CD14-positive monocyte (primary cell): ENCODE measurements around the gene TTC7B. TPM values are rescaled to one million over a fixed set of nuclear protein-coding genes. Genes with fewer than 3 reads are reported as not detected.

Experiments used
- DNase-seq, 3 donors: peaks; one replicate each; pipeline ENCODE4 v3.0.0-alpha.2; 2011 to 2022
- H2AFZ ChIP-seq: 2 replicates; pipeline ENCODE4 v1.6.0; 2012; ENCODE audit warnings: mild to moderate bottlenecking, low read depth, low read length, inconsistent platforms; ENCODE audit not compliant: insufficient read depth, poor library complexity, severe bottlenecking
- H3K27ac ChIP-seq, 2 donors: 1 replicate in 1 of 2; 2 replicates in 1 of 2; pipeline ENCODE4 v1.5.1; 2012 to 2013; ENCODE audit warnings: low read length in 2 of 2, control low read depth in 1 of 2, inconsistent platforms in 1 of 2, low read depth in 1 of 2, mild to moderate bottlenecking in 1 of 2
- H3K27me3 ChIP-seq, 2 donors: one replicate each; pipeline versions ENCODE4 v1.6.0 to v1.6.1; 2011 to 2013; ENCODE audit warnings: low read length in 2 of 2; ENCODE audit not compliant: control insufficient read depth in 2 of 2, insufficient read depth in 2 of 2
- H3K36me3 ChIP-seq, 2 donors: replicated peaks in 1 of 2; 1 replicate in 1 of 2; 2 replicates in 1 of 2; pipeline versions ENCODE4 v1.5.1 to v1.6.1; 2012 to 2013; ENCODE audit warnings: low read length in 2 of 2, control low read depth in 1 of 2, inconsistent platforms in 1 of 2, mild to moderate bottlenecking in 1 of 2; ENCODE audit not compliant: insufficient read depth in 2 of 2, control insufficient read depth in 1 of 2
- H3K4me1 ChIP-seq, 2 donors: 1 replicate in 1 of 2; 2 replicates in 1 of 2; pipeline versions ENCODE4 v1.5.1 to v1.6.1; 2012 to 2013; ENCODE audit warnings: low read length in 2 of 2, control low read depth in 1 of 2, inconsistent platforms in 1 of 2, mild to moderate bottlenecking in 1 of 2, moderate library complexity in 1 of 2; ENCODE audit not compliant: insufficient read depth in 2 of 2, control insufficient read depth in 1 of 2
- H3K4me2 ChIP-seq: replicated peaks from 2 replicates; pipeline ENCODE3; 2012; ENCODE audit warnings: low read length, moderate library complexity, mild to moderate bottlenecking; ENCODE audit not compliant: poor library complexity, severe bottlenecking; ENCODE audit errors: extremely low read depth
- H3K4me3 ChIP-seq, 3 experiments: fragments of 200-600 bp in 1 of 3; sonication (generic) in 1 of 3; replicated peaks in 1 of 3; 1 replicate in 2 of 3; 2 replicates in 1 of 3; pipeline ENCODE4 v1.5.1; 2011 to 2013; ENCODE audit warnings: low read length in 3 of 3, mild to moderate bottlenecking in 3 of 3, control low read depth in 2 of 3, low read depth in 2 of 3, inconsistent platforms in 1 of 3, moderate library complexity in 1 of 3
- H3K79me2 ChIP-seq: 2 replicates; pipeline ENCODE4 v1.6.0; 2012; ENCODE audit warnings: mild to moderate bottlenecking, control low read depth, inconsistent platforms, low read length, moderate library complexity; ENCODE audit not compliant: insufficient read depth
- H3K9ac ChIP-seq: 2 replicates; pipeline ENCODE4 v1.6.0; 2017; ENCODE audit warnings: low read length, mild to moderate bottlenecking; ENCODE audit not compliant: insufficient read depth, poor library complexity, severe bottlenecking
- H3K9me3 ChIP-seq, 2 donors: replicated peaks in 1 of 2; 1 replicate in 1 of 2; 2 replicates in 1 of 2; pipeline versions ENCODE4 v1.5.1 to v1.6.1; 2012 to 2013; ENCODE audit warnings: low read length in 2 of 2, control low read depth in 1 of 2; ENCODE audit not compliant: control insufficient read depth in 1 of 2, insufficient read depth in 1 of 2
- H4K20me1 ChIP-seq: 2 replicates; pipeline ENCODE4 v1.6.0; 2012; ENCODE audit warnings: mild to moderate bottlenecking, low read length, control low read depth, moderate library complexity; ENCODE audit not compliant: insufficient read depth
- H3K27ac Mint-ChIP-seq, 7 donors: one replicate each; pipeline ENCODE4 v1.8.0; 2020; ENCODE audit warnings: mild to moderate bottlenecking in 7 of 7, mixed read lengths in 7 of 7, moderate library complexity in 6 of 7, inconsistent platforms in 2 of 7
- H3K27me3 Mint-ChIP-seq, 3 donors: one replicate each; pipeline ENCODE4 v1.8.0; 2021 to 2022; ENCODE audit warnings: low read depth in 3 of 3, mild to moderate bottlenecking in 3 of 3, mixed read lengths in 3 of 3, moderate library complexity in 3 of 3, inconsistent platforms in 1 of 3
- H3K36me3 Mint-ChIP-seq, 2 donors: one replicate each; pipeline ENCODE4 v1.8.0; 2020; ENCODE audit warnings: mixed read lengths in 2 of 2, inconsistent platforms in 1 of 2, mild to moderate bottlenecking in 1 of 2
- H3K4me1 Mint-ChIP-seq: one replicate; pipeline ENCODE4 v1.8.0; 2020; ENCODE audit warnings: mild to moderate bottlenecking, mixed read lengths
- H3K4me3 Mint-ChIP-seq, 2 donors: one replicate each; pipeline ENCODE4 v1.8.0; 2020; ENCODE audit warnings: mild to moderate bottlenecking in 2 of 2, mixed read lengths in 2 of 2, moderate library complexity in 1 of 2
- H3K9me3 Mint-ChIP-seq, 7 donors: one replicate each; pipeline ENCODE4 v1.8.0; 2020 to 2022; ENCODE audit warnings: mixed read lengths in 7 of 7, mild to moderate bottlenecking in 6 of 7, moderate library complexity in 6 of 7, inconsistent platforms in 2 of 7
- WGBS: methylation state at CpG from one replicate; pipeline ENCODE4 v1.1.5; 2013; ENCODE audit warnings: missing lambda C conversion rate; ENCODE audit not compliant: insufficient coverage; 5-methylcytosine and 5-hydroxymethylcytosine counted together
- intact Hi-C, 2 donors: fragments of 100-400 bp; cut with micrococcal nuclease; formaldehyde crosslinking; loops; one replicate each; pipeline versions ENCODE4 v1.15.0 to v1.15.1; 2023
- polyA plus RNA-seq, 3 donors: library from polyadenylated mRNA; depleted of rRNA in 1 of 3; unstranded in 2 of 3; stranded (reverse) in 1 of 3; fragments of 300-500 nt in 2 of 3; fragments of >200 nt in 1 of 3; fragmentation: Illumina TruSeq in 2 of 3; gene quantifications; 1 replicate in 2 of 3; 2 replicates in 1 of 3; pipeline ENCODE4 v1.2.3, GENCODE V29; 2012 to 2021
- TF ChIP-seq, protein P1 (sequence below): fragments of 200-600 bp; IDR thresholded peaks from one replicate; pipeline ENCODE4 v1.8.0; 2022; ENCODE audit warnings: antibody characterized with exemption, mild to moderate bottlenecking

The TTC7B gene
- polyA plus RNA-seq, 3 donors, result 0.87 to 2.6 (median 1.2) TPM

DNA sequence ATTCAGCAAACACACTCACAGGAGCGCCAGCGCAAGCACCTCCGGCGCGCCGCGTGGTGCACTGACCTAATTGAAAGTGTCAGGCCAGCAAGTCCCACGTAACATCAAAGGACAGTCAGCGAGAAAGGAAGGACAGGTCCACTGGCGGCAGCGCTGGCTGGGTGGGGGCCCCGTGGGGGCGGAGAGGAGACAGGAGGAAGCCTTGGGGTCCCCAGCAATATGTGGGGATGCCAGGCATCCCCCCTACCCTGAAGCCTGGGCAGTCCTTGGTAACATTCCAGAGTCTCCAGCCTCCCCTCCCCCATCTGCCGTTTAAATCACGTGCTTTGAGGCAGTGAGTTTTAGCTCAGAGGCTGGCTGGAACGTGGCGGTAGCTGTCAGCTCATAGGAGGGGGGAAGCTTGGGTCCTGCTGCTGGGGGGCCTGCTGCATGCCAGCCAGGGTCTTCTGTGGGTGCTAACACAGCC lies 260.2 kb downstream of the TTC7B start:
- H3K9me3 ChIP-seq, result no peaks in the 10 kb centered on the region
- H3K27me3 ChIP-seq, result no peaks in the 10 kb centered on the region
- no peak overlapping the region for H3K9ac ChIP-seq
- Mint-ChIP-seq H3K4me1 (no peaks in the 10 kb centered on the region), H3K27ac (no peak overlapping the region), H3K9me3 (no peaks in the 10 kb centered on the region), H3K36me3 (no peaks in the 10 kb centered on the region), H3K4me3 (no peak overlapping the region), H3K27me3 (peaks cover 0 to 3% (median under 1%) of the 10 kb centered on the region in 3 donors)
- TF ChIP-seq, protein P1, sequence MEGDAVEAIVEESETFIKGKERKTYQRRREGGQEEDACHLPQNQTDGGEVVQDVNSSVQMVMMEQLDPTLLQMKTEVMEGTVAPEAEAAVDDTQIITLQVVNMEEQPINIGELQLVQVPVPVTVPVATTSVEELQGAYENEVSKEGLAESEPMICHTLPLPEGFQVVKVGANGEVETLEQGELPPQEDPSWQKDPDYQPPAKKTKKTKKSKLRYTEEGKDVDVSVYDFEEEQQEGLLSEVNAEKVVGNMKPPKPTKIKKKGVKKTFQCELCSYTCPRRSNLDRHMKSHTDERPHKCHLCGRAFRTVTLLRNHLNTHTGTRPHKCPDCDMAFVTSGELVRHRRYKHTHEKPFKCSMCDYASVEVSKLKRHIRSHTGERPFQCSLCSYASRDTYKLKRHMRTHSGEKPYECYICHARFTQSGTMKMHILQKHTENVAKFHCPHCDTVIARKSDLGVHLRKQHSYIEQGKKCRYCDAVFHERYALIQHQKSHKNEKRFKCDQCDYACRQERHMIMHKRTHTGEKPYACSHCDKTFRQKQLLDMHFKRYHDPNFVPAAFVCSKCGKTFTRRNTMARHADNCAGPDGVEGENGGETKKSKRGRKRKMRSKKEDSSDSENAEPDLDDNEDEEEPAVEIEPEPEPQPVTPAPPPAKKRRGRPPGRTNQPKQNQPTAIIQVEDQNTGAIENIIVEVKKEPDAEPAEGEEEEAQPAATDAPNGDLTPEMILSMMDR, result no peak
- no peak overlapping the region for H2AFZ ChIP-seq
- no peaks in the 10 kb centered on the region for H3K4me1 ChIP-seq
- no peaks in the 10 kb centered on the region for H4K20me1 ChIP-seq
- intact Hi-C loops, result no loop called here
- no peak overlapping the region for H3K27ac ChIP-seq
- H3K4me2 ChIP-seq, result no peak overlapping the region
- no peak overlapping the region for H3K4me3 ChIP-seq
- H3K36me3 ChIP-seq, result no peaks in the 10 kb centered on the region
- DNase-seq, result no peak
- no peaks in the 10 kb centered on the region for H3K79me2 ChIP-seq
- 85% methylated on average over 12 of the region's 17 CpGs for WGBS

DNA sequence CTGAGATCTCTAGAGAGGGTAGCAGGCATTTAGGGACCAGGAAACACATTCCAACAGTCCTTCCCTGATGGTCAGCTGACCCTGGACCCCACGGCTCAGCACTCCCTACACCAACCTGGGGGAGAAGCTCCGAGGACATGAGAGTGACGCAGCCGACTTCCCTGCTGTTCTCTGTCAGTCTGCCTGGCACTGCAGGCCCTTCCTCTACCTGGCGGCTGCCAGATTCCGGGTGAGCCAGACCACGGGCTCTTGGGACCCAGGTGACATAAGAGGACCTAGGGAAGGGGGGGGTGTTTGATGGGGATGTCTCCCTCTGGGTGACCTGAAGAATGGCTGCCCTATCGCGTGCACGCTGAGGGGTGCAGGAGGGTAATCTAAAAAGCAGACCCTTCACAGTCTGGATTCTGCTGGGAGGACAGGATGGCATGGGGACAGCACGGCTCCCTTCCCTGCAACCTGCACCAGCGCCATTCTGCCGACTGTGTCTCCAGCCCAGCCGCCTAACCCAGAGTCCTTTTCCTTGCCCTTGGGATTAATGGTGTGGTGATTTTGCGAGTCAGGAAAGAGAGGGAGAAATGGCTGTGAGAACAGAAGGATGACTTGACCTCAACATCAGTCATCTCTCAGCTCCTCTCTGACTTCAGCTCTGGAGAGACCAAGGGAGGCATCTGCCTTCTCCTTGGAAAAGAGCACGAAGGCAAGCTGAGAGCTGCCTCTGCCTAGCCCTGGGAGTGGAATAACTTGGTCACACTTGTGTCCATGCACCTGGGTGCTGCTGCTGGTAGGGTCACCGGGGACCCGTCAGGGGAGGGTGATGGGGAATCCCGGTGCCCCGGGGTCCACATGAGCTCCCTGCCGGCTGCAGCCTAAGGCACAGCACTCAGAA lies 260.9 kb downstream of the TTC7B start:
- Histone ChIP-seq H3K4me3 (no peak overlapping the region), H3K27me3 (no peaks in the 10 kb centered on the region), H3K4me1 (no peaks in the 10 kb centered on the region), H3K36me3 (no peaks in the 10 kb centered on the region), H2AFZ (no peak overlapping the region), H4K20me1 (no peaks in the 10 kb centered on the region), H3K9me3 (peaks cover 0 to 3% of the 10 kb centered on the region in 2 donors), H3K9ac (no peak overlapping the region), H3K4me2 (no peak overlapping the region), H3K79me2 (no peaks in the 10 kb centered on the region), H3K27ac (no peak overlapping the region)
- WGBS, result 98% methylated on average over 13 of the region's 21 CpGs
- Mint-ChIP-seq H3K4me3 (no peak overlapping the region), H3K9me3 (peaks cover 0 to 3% (median under 1%) of the 10 kb centered on the region in 7 donors), H3K27ac (no peak overlapping the region), H3K4me1 (no peaks in the 10 kb centered on the region), H3K27me3 (peaks cover 0 to 2% (median 0%) of the 10 kb centered on the region in 3 donors), H3K36me3 (no peaks in the 10 kb centered on the region)
- intact Hi-C loops, result no loop called here
- TF ChIP-seq, protein P1, result no peak
- no peak for DNase-seq
